Measurements from ENCODE around the gene CENPN. TPM values are rescaled to one million over a fixed set of nuclear protein-coding genes. Genes with fewer than 3 reads are reported as not detected.

Gene CENPN
- total RNA-seq, 1 experiment from 2014 or later, result 68.9 TPM

GRCh38 chr16:81041696-81042095 is 34.7 kb downstream of the CENPN start:
- Histone ChIP-seq H3K36me3 (ENCODE audit: low read depth) (peaks cover 25% of the 10 kb centered on the region), H3K79me2 (ENCODE audit: low read depth) (peaks cover 39% of the 10 kb centered on the region), H4K20me1 (ENCODE audit: insufficient read depth) (peaks cover 6% of the 10 kb centered on the region; the same call in 1 of the 2 replicates), H3K4me3 (no peak overlapping the region), H3K27ac (no peak overlapping the region), H3F3A (ENCODE audit: insufficient read depth, low read depth) (no peaks in the 10 kb centered on the region), H2AFZ (no peak overlapping the region), H3K9me3 (ENCODE audit: insufficient read depth, low read depth) (no peaks in the 10 kb centered on the region), H3K4me1 (replicated peaks; ENCODE audit: insufficient read depth) (peaks cover 10% of the 10 kb centered on the region), H3K9me2 (ENCODE audit: insufficient read depth) (no peaks in the 10 kb centered on the region), H3K27me3 (ENCODE audit: insufficient read depth, low read depth) (no peaks in the 10 kb centered on the region), H3K4me2 (no peak overlapping the region)
- no TSS peak for BruUV-seq (replicated peaks)
- TF ChIP-seq CTCF (conservative IDR thresholded peaks at IDR 0.05) (no peak), EZH2 (IDR thresholded peaks at IDR 0.05; ENCODE audit: low read depth) (no peak)
- ChIA-PET POLR2A (ENCODE audit: unreplicated experiment) (no interaction called here), CTCF (no interaction called here)
- intact Hi-C loops (cut with micrococcal nuclease; ENCODE audit: unreplicated experiment), result no loop called here
- DNase-seq, result no peak

- H3K4me1 ChIP-seq (replicated peaks; ENCODE audit: insufficient read depth), result no peaks in the 10 kb centered on the region
- no peaks in the 10 kb centered on the region for H3F3A ChIP-seq (ENCODE audit: insufficient read depth, low read depth)
- no TSS peak for BruUV-seq (replicated peaks)
- no peaks in the 10 kb centered on the region for H3K9me2 ChIP-seq (ENCODE audit: insufficient read depth)
- no peak for TF ChIP-seq EZH2 (IDR thresholded peaks at IDR 0.05; ENCODE audit: low read depth)
- H4K20me1 ChIP-seq (ENCODE audit: insufficient read depth), result peaks cover 4% of the 10 kb centered on the region; the same call in 1 of the 2 replicates
- ChIA-PET POLR2A (ENCODE audit: unreplicated experiment) (no interaction called here), CTCF (no interaction called here)
- no peak overlapping the region for H3K4me2 ChIP-seq
- no peak overlapping the region for H2AFZ ChIP-seq
- H3K79me2 ChIP-seq (ENCODE audit: low read depth), result peaks cover 28% of the 10 kb centered on the region
- no peak for DNase-seq
- H3K4me3 ChIP-seq, result no peak overlapping the region
- H3K27ac ChIP-seq, result no peak overlapping the region
- peaks cover 25% of the 10 kb centered on the region for H3K36me3 ChIP-seq (ENCODE audit: low read depth)
- no peaks in the 10 kb centered on the region for H3K27me3 ChIP-seq (ENCODE audit: insufficient read depth, low read depth)
- intact Hi-C loops (cut with micrococcal nuclease; ENCODE audit: unreplicated experiment), result no loop called here
- H3K9me3 ChIP-seq (ENCODE audit: insufficient read depth, low read depth), result no peaks in the 10 kb centered on the region
These were observed 35.8 kb downstream of the CENPN start for GRCh38 chr16:81042821-81043220.

GRCh38 chr16:81053761-81054160 is 46.7 kb downstream of the CENPN start:
- Histone ChIP-seq H3K36me3 (ENCODE audit: low read depth) (no peaks in the 10 kb centered on the region), H3K79me2 (ENCODE audit: low read depth) (no peaks in the 10 kb centered on the region), H3K4me1 (replicated peaks; ENCODE audit: insufficient read depth) (no peaks in the 10 kb centered on the region), H3F3A (ENCODE audit: insufficient read depth, low read depth) (no peaks in the 10 kb centered on the region), H2AFZ (no peak overlapping the region), H3K27me3 (ENCODE audit: insufficient read depth, low read depth) (no peaks in the 10 kb centered on the region), H3K27ac (no peak overlapping the region), H3K4me3 (no peak overlapping the region), H4K20me1 (ENCODE audit: insufficient read depth) (no peaks in the 10 kb centered on the region), H3K4me2 (no peak overlapping the region), H3K9me3 (ENCODE audit: insufficient read depth, low read depth) (no peaks in the 10 kb centered on the region), H3K9me2 (ENCODE audit: insufficient read depth) (no peaks in the 10 kb centered on the region)
- ChIA-PET CTCF (no interaction called here), POLR2A (ENCODE audit: unreplicated experiment) (no interaction called here)
- no peak for TF ChIP-seq EZH2 (IDR thresholded peaks at IDR 0.05; ENCODE audit: low read depth)
- no peak for TF ChIP-seq CTCF (conservative IDR thresholded peaks at IDR 0.05)
- BruUV-seq (replicated peaks), result no TSS peak
- DNase-seq, result no peak
- intact Hi-C loops (cut with micrococcal nuclease; ENCODE audit: unreplicated experiment), result no loop called here

- intact Hi-C loops (cut with micrococcal nuclease; ENCODE audit: unreplicated experiment), result no loop called here
- Histone ChIP-seq H3K27me3 (ENCODE audit: insufficient read depth, low read depth) (no peaks in the 10 kb centered on the region), H3K4me3 (no peak overlapping the region), H4K20me1 (ENCODE audit: insufficient read depth) (no peaks in the 10 kb centered on the region), H2AFZ (no peak overlapping the region), H3K9me2 (ENCODE audit: insufficient read depth) (no peaks in the 10 kb centered on the region; the same call in 1 of the 2 replicates), H3K4me2 (no peak overlapping the region), H3K27ac (no peak overlapping the region), H3K36me3 (ENCODE audit: low read depth) (no peaks in the 10 kb centered on the region), H3F3A (ENCODE audit: insufficient read depth, low read depth) (no peaks in the 10 kb centered on the region), H3K79me2 (ENCODE audit: low read depth) (no peaks in the 10 kb centered on the region), H3K4me1 (replicated peaks; ENCODE audit: insufficient read depth) (no peaks in the 10 kb centered on the region), H3K9me3 (ENCODE audit: insufficient read depth, low read depth) (no peaks in the 10 kb centered on the region)
- BruUV-seq (replicated peaks), result no TSS peak
- no peak for DNase-seq
- CTCF ChIA-PET, result no interaction called here
- TF ChIP-seq EZH2 (IDR thresholded peaks at IDR 0.05; ENCODE audit: low read depth) (no peak), CTCF (conservative IDR thresholded peaks at IDR 0.05) (no peak)
- POLR2A ChIA-PET (ENCODE audit: unreplicated experiment), result no interaction called here
These were observed 53.7 kb downstream of the CENPN start for GRCh38 chr16:81060576-81061306.

All from PC-9 (cell line).